Measurements from ENCODE around the gene LRRC9.
"Not testable (repeated sequence)": the region's sequence is repeated elsewhere in the genome, so short reads cannot be mapped to it uniquely, and the experiment has no call there.

The LRRC9 gene

DNA sequence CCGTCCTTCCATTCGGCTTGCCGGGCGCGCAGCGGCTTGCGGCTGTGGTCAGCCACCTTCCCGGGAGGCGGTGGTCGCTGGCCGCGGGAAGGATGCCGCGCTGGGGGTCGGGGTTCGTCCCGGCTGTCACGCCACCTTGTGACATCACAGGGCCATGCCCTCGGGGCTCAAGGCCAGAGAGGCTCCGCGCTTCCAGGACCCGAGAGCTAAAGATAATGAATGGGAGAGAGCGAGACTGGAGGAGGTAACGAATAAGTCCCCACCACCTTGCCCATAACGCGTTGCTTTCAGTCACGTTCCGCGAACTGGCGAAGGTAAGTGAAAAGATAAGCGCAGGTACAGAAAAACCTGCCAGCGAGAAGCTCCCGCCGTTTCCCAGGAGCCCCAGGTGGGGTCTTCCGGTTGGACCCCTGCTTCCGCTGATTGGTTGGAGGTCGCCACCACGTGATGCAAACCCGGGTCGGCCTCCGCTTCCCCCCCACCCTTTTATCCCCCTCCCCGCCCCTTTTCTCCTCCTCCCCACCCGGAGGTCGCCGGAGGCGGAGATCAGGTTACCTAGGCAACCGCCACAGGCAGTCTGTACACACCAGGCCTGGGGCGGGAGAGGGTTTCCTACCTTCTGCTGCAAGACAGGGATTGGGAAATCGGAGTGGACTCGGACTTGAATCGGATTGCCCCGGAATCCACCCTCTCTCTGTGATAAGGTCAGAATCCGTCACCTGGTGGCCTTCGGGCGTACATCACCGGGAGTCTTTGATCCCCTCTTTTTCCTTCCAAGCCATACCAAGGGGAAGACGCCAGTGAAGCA lies at the start of gene LRRC9:
Gene LRRC9, plus strand, starts transcription at position 575 of the 808 bp plus-strand sequence.
- peak; percentile 79 for DNase-seq

DNA sequence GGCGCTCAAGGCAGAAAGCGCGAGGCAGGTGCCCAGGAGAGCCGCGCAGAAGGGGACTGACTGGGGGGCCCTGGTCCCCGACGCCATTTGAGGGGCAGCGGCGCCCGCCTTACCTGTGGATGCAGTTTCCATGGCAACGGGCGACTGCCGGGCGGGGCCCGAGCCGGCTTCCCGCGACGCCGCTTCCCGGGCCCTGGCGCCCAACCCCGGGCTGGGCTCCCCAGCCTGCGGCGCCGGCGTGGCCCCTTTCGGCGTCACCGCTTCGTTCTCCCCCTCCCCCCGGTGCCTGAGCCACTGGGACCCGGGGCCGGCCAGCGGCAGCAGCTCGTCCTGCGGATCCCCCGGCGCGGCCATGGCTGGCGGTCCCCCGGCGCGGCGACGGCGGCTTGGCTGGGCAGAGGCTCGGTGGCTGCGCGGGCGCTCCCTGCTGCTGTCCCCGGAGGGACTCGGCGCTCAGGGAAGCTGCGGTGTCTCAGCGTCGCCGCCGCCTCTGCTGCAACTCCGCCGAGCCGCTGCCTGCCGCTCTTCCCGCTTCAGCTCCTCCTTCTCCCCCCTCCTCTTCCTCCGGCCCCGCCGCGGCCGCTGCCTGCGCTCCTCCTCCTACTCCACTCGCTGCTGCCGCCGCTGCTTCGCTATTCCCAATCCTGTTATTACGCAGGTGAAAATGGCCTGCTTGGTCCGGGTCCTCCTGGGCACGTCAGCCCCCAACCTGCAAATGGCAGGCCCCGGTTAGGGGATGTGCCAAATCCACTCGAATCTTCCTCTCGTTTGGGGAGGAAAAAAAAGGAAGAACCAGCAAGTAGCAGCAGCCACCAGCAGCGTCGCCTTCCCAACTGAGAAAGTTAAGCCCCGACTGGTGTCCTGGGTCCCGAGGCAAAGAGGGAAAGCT lies 49.4 kb upstream of the LRRC9 start, which contains the start of gene RTN1:
Gene RTN1, minus strand, starts transcription at position 500 of the 889 bp plus-strand sequence. Its CDS starts 146 bp downstream, at position 354.
- peak; percentile 46 for DNase-seq

DNA sequence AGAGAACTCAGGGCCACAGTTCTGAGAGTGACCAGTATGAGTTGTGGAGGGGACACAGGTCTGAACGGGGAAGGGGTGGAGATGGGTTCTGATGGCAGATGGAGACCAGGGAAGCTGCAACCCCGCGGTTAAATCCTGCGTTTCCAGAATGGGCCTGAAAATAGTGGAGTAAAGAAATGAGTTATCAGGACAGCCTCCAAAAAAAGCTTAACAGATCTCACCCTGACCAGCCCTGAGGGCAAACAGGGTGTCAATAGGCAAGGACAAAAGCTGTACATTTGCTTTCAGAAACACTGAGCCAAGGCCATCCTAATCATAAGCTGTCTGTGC lies 48.8 kb upstream of the LRRC9 start:
- no peak for DNase-seq

DNA sequence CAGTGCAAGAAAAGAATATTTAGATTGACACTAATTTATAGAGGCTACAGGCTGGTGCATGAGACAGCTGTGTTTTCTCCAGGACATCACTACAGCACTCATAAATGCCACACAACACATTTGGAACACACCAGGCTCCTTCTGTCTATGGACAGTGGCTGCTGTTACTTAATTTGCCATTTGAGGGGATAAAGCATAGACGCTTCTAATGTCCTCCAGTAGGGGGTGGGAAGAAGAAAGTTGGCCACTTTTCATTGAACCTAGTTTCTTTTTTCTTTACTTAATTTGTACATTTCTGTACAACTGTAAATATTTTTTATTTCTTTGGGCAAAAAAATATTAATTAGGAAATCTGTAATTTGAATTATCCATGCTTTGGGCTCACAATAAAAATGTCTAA lies 37.0 kb upstream of the LRRC9 start:
- DNase-seq: peak; percentile 9

DNA sequence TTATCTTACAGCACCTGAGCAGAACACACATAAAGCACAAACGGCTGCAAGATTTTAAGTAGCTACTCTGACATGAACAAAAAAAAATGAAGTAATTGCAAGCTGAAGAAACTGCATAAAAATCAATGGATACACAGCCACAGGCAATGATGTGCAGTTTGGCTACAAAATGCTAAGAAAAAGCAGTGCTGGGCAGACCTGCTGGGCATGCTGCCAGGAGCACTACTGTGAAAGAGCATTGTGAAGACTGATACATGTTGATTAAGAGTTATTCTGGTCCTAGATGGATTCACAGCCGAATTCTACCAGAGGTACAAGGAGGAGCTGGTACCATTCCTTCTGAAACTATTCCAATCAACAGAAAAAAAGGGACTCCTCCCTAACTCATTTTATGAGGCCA lies 29.3 kb upstream of the LRRC9 start:
- DNase-seq: peak; percentile 29

DNA sequence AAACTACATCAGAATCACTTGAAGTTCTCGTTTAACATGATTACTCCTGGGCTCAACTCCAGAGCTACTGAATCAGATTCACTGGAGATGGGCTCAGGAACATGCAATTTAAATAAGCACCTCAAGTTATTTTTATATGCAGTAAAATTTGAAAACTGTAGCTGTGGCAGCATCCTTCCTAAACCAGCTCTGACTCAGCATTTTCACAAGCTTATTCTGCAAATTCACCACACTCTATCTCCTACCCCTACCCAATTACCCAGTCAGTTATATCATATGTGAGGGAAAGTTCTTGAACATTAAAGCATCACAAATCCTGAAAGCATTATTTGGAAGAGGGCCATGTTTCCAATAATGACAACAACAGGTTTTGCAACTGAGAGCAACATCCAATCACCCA lies 24.2 kb upstream of the LRRC9 start:
- DNase-seq: no peak

DNA sequence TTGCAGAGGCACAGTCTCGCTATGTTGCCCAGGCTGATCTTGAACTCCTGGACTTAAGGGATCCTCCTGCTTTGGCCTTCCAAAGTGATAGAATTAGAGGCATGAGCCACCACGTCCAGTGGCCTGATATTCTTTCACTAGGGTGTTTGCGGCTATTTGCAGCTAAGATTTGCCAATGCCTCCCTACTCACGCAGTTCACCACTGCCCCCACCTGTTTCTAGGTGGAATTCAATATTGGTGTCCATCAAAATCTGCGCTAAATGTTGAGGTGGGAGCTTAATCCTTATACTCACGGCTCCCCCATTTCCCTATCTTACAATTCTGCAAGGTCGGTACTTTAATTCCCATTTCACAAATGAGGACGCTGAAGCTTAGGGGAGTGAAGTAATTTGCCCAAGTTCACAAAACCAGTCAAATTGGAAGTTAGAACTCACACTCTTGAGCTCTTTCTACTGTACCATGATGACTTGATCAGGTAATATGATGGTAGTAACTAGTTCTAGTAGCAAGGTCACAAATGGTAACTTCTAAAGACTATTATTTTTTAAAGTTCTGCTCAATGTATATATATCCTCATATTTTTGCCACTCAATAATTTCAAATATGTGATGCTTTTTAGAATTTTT lies 22.1 kb upstream of the LRRC9 start:
- no peak for DNase-seq

DNA sequence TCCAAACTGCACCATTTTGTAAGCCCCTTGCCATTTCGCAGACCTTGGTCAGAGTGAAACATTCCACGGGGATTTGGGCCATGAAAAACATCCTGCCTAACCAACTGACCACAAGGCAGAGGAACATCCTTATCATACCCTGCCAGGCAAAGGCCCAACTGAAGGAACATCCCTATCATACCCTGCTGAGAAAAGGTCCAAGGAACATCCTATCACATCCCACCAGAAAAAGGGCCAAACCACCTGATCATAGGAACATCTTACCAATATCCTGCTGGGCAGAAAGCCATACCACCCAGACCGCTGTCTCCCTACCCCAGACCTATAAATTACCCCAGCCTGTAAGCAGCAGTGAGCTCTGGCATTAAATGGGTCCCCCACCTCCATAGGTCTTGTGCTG lies 19.4 kb upstream of the LRRC9 start:
- DNase-seq: no peak

DNA sequence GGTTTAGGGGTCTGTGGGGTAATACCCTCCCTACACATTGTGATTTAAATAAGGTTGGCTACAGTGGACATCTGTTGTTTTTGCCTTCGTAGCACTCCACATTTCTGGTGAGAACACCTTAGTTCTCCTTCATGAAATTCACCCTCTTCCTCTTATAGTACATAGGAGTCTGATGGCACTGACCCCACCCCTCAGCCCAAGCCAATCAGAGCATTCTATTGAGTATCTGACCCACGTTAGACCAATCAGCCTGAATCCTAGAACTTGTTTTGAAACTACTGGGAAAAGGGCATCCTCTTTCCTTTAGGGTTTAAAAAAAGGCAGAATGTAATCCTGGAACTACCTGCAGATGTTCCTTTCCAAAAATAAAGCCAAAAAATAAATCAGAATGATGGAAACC lies 15.8 kb upstream of the LRRC9 start:
- no peak for DNase-seq

DNA sequence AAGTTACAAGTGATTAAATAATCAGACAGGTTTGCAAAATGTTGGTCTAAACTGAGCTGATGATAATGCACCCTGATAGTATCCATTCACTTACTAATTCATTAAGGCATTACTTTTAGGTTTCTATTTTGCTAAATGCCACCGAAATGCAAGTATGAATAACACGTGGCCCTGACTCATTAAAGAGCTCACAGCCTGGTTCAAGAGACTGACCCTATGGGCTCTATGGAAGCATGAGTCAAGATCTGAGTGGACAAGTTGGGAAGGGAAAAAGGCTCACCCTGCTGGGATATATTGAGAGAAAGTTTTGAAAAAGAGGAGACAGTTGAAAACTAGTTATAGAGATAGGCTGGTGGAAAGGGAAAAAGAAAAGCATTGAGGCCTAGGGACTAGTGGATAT lies 14.8 kb upstream of the LRRC9 start:
- no peak for DNase-seq

DNA sequence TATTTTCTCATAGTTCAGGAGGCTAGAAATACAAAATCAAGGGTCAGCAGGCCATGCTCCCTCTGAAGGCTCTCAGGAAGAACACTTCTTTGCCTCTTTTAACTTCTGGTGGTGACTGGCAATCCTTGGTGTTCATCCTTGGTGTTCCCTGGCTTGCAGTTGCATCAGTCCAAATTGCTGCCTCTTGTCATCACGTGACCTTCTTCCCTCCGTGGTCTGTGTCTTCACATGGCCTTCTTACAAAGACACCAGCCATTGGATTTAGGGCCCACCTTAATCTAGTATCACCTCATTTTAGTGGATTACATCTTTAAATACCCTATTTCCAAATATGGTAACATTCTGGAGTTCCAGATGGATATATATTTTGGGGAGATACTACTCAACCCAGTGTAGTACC lies 7.5 kb upstream of the LRRC9 start:
- DNase-seq: no peak

DNA sequence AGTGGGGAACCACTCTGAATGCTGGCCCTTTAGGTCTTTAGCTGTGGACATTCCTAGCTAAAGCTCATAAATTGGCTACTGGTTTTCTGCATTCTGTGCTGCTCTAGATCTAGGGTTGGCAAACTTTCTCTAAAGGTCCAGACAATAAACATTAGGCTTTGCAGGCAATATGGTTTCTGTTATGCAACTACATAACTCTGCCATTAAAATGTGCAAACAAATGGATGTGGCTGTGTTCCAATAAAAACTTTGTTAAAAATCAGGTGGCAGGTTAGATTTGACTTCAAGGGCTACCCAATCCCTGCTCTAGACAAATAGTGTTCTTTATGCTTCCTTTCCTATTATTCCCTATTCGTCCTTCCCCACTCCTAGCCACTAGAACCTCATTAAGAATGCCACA lies 6.8 kb upstream of the LRRC9 start:
- no peak for DNase-seq

DNA sequence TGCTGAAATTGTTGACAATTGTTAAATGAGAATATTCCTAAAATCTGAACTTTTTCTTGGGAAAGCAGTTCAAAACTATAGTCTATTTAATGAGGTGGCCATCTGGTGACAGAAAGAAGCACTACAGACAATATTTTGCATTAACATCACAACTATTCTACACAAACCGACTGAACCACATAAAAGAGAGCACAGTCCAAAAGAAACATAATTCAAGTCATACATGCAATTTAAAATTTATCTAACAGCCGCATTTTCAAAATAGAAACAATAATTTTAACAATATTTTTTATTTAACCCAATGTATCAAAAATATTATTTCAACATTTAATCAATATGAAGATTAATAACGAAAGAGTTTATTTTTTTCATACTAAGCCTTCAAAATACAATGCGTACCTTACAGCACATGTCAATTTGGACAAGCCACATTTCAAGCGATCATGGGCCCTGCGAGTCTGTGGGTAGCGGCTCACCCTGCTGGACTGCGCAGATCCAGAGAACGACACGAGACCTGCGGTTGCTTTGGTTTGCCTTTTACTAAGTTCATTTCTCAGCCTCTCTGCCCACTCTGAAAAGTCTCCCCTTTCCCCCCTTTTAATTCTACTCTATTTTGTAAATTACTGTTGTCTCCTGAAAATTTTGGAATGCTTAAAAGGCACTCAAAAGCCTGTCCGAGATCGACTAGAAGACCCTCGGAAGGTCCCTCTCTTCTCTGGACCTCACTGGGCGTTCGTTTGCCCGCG lies 947 bp upstream of the LRRC9 start:
- DNase-seq: peak; percentile 68

DNA sequence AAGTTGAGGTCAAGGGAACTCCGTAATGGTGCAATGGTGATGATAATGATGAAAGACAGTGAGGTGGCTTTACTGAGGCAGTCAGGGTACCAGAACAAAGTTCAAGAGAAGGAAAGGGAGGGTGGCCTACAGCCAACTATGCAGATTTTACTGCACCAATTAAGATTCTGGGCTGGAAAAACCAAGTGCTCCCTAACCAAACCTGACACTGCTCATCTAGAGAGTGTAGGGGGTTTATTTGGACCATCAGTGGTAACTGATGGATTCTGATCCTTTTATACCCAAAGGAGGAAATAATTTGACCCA lies 387 bp downstream of the LRRC9 start:
- DNase-seq: no peak

DNA sequence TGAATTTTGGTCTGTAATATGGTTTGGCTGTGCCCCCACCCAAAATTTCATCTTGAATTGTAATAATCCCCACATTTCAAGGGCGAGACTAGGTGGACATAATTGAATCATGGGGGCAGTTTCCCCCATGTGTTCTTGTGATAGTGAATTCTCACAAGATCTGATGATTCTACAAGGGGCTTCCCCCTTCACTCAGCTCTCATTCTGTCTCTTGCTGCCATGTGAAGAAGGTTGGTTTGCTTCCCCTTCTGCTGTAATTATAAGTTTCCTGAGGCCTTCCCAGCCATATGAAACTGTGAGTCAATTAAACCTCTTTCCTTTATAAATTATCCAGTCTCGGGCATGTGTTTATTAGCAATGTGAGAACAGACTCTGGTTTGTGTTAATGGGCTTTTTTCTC lies 5.9 kb downstream of the LRRC9 start:
- DNase-seq: no peak

DNA sequence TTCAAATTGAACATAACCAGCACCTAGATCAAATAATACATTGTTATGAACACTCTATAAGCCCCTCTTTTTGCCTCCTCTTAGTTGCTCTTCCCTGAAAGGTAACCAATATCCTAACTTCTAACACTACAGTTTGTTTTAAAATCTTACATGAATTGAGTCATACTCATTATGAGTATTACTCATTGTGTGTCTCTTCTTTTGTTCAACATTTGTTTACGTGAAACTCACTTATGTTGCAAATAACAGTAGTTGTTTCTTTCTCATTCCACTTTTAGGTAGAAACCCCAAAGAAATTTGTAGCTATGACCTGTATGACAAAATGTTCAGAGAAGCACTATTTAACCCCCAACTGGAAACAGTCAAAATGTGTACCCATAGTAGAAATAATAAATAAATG lies 6.6 kb downstream of the LRRC9 start:
- no peak for DNase-seq

DNA sequence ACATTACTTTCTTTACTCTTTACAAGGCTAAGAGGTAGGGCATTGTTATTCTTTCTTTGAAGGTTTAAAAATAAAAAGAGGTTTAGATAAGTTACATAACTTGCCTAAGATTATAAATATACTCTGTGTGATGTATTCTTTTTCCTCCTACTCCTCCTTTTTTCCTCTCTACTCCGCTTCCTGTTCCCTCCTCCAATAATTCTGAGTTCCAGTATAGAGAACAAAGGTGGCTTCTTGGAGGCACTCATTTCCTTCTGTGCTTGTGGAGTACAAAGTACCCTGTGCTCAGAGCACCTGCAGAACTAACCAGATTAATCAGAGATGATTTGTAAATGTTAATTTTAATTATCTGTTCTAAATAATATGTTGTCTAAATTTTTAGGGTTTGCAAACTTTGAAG lies 11.3 kb downstream of the LRRC9 start:
- no peak for DNase-seq

DNA sequence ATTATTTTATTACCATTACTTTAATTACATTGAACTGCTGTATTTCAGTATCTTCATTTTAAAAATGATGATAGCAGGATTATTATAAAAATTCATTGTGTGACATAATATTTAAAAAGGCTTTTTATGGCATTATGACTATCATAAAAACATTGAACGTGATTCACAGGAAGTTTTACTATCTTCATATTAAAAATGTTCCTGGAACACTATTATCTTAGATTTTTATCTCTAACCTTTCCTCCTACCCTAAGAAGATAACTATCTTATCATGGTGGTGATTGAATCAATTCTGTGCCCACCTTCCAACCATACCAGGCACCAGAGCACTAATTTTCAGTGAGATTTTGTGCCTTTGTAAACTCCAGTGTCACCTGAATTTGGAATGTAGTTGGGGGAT lies 16.2 kb downstream of the LRRC9 start:
- no peak for DNase-seq

DNA sequence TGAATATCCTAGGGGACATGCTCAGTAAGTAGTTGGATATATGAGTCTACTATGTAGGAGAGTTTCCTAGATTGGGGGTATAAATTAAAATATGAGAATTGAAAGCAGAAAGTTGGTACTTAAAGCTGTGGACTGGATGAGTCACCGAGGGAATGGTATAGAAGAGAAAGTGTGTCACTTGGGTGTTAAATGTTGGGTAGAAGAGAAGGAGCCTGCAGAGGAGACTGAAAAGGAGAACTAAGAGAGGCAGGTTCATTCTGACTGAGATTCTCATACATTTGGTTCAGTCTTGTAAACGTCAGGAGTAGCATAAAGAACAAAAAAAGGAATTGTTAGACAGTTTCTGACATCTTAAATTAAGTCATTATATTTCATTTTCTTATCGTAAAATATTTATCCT lies 19.9 kb downstream of the LRRC9 start:
- no peak for DNase-seq

DNA sequence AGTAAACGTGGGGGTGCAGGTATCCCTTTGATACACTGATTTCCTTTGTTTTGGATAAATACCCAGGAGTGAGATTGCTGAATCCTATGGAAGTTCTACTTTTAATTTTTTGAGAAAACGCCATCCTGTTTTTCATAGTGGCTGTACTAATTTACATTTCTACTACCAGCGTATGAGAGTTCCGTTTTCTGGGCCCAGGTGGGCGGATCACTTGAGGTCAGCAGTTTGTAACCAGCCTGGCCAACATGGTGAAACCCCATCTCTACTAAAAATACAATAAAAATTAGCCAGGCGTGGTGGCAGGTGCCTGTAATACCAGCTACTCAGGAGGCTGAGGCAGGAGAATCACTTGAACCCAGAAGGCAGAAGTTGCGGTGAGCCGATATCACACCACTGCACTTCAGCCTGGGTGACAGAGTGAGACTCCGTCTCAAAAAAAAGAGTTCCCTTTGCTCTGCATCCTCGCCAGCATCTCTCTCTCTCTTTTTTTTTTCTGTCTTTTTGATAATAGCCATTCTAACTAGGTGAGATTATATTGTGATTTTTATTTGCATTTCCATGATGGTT lies 22.4 kb downstream of the LRRC9 start:
- not testable (repeated sequence) for DNase-seq

DNA sequence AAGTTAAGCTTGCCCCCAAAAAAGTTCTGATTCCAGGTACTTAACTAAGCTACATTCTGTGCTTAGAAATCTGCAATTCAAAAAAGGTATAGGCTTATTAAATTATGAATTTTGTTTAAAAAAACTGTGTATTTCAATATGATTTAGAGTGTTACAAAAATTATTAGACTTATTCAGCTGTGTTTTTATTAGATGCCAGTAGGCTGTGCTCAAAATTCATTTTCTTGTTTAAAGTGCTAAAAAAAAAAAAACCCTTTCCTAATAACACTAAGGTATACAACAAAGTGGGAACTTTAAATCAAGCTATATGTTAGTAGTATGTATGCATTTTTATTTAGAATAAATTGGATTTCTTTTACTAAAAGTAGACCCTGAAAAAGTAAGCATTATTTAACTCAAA lies 25.0 kb downstream of the LRRC9 start:
- no peak for DNase-seq

DNA sequence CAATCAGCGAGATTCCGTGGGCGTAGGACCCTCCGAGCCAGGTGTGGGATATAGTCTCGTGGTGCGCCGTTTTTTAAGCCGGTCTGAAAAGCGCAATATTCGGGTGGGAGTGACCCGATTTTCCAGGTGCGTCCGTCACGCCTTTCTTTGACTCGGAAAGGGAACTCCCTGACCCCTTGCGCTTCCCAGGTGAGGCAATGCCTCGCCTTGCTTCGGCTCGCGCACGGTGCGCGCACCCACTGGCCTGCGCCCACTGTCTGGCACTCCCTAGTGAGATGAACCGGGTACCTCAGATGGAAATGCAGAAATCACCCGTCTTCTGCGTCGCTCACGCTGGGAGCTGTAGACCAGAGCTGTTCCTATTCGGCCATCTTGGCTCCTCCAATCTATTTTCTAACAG lies 32.2 kb downstream of the LRRC9 start:
- not testable (repeated sequence) for DNase-seq

DNA sequence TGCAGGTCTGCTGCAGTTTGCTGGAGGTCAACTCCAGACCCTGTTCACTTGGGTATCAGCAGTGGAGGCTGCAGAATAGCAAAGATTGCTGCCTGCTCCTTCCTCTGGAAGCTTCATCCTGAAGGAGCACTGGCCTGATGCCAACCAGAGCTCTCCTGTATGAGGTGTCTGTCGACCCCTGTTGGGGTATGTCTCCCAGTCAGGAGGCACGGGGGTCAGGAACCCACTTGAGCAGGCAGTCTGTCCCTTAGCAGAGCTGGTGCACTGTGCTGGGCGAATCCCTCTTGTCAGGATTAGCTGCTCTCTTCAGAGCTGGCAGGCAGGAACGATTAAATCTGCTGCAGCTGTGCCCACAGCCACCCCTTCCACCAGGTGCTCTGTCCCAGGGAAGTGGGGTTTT lies 37.9 kb downstream of the LRRC9 start:
- DNase-seq: not testable (repeated sequence)
